Measurements from ENCODE around the gene FGD4.

The FGD4 gene

GRCh38 chr12:32604565-32604964 lies 205.2 kb downstream of the FGD4 start:
- no peak overlapping the region for H3K4me3 ChIP-seq (ENCODE audit: low read depth, low read length)
- TF ChIP-seq, protein P1, sequence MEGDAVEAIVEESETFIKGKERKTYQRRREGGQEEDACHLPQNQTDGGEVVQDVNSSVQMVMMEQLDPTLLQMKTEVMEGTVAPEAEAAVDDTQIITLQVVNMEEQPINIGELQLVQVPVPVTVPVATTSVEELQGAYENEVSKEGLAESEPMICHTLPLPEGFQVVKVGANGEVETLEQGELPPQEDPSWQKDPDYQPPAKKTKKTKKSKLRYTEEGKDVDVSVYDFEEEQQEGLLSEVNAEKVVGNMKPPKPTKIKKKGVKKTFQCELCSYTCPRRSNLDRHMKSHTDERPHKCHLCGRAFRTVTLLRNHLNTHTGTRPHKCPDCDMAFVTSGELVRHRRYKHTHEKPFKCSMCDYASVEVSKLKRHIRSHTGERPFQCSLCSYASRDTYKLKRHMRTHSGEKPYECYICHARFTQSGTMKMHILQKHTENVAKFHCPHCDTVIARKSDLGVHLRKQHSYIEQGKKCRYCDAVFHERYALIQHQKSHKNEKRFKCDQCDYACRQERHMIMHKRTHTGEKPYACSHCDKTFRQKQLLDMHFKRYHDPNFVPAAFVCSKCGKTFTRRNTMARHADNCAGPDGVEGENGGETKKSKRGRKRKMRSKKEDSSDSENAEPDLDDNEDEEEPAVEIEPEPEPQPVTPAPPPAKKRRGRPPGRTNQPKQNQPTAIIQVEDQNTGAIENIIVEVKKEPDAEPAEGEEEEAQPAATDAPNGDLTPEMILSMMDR (IDR thresholded peaks at IDR 0.05; ENCODE audit: low read depth, low read length, missing control alignments) = no peak
- DNase-seq (ENCODE audit: low read depth) = no peak

GRCh38 chr12:32605326-32606095 lies 206.2 kb downstream of the FGD4 start:
- H3K4me3 ChIP-seq (ENCODE audit: low read depth, low read length) = no peak overlapping the region
- TF ChIP-seq, protein P1 (IDR thresholded peaks at IDR 0.05; ENCODE audit: low read depth, low read length, missing control alignments) = no peak
- no peak for DNase-seq (ENCODE audit: low read depth)

GRCh38 chr12:32606443-32606842 lies 207.1 kb downstream of the FGD4 start:
- DNase-seq (ENCODE audit: low read depth) = no peak
- TF ChIP-seq, protein P1 (IDR thresholded peaks at IDR 0.05; ENCODE audit: low read depth, low read length, missing control alignments) = no peak
- no peak overlapping the region for H3K4me3 ChIP-seq (ENCODE audit: low read depth, low read length)

DNA sequence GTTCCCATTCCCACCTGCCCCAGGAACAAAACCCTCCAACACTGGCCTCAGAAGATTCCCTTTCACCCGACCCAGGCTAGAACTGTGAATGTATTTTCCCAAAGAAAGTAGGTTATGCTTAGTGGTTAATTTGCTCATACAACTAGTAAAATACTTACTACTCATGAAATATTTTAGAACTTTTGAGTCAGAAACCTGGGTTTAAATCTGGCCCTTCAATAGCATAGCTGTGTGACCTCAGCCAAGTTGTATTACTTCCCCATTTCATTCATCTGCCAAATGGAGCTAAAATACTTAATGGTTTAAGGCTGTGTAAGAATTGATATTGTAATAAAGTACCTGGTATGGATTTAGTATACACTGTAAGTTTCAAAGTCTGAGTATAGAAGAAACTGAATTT lies 210.6 kb downstream of the FGD4 start:
- TF ChIP-seq, protein P1 (IDR thresholded peaks at IDR 0.05; ENCODE audit: low read depth, low read length, missing control alignments) = no peak
- no peak overlapping the region for H3K4me3 ChIP-seq (ENCODE audit: low read depth, low read length)

DNA sequence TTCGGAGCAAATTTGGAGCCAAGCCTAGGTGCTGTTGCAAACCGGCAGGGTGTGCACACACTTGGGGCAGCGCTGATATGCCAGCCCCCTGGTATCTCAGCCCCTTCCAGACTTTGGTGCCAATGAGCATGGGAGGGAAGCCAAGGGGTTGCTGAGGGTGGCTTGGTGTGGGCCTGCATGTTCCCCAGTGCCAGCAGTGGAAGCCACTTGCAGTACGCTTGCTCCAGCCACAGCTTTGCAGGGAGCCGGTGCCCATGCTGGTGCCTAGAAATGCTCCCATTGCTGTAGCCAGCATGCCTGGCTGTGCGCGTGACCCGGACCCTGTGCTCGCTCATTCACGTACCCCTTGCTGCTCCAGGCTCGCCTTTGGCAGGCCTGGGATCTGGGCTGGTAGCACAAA lies 212.6 kb downstream of the FGD4 start:
- no peak for DNase-seq (ENCODE audit: low read depth)
- no peak overlapping the region for H3K4me3 ChIP-seq (ENCODE audit: low read depth, low read length)
- TF ChIP-seq, protein P1 (IDR thresholded peaks at IDR 0.05; ENCODE audit: low read depth, low read length, missing control alignments) = no peak

More for the DNA sequence above, 210.6 kb downstream of the FGD4 start:
- DNase-seq (ENCODE audit: low read depth) = no peak

- H3K4me3 ChIP-seq (ENCODE audit: low read depth, low read length) = no peak overlapping the region
- no peak for DNase-seq (ENCODE audit: low read depth)
- TF ChIP-seq, protein P1 (IDR thresholded peaks at IDR 0.05; ENCODE audit: low read depth, low read length, missing control alignments) = no peak
These were observed 213.6 kb downstream of the FGD4 start for GRCh38 chr12:32612658-32613614.

All from GM12864 (cell line).